HFFc6 (cell line): Measurements from ENCODE around the gene MGAT5. TPM values are rescaled to one million over a fixed set of nuclear protein-coding genes. Genes with fewer than 3 reads are reported as not detected.

ENCODE experiments used
- DNase-seq: peaks from one replicate; pipeline ENCODE4 v3.0.0-alpha.2; 2018
- H3K27ac Mint-ChIP-seq: 2 replicates; pipeline ENCODE4 v1.8.0; 2020; ENCODE audit warnings: mild to moderate bottlenecking, mixed read lengths
- H3K27me3 Mint-ChIP-seq: 2 replicates; pipeline ENCODE4 v1.8.0; 2021; ENCODE audit warnings: mild to moderate bottlenecking, moderate library complexity, mixed read lengths; ENCODE audit not compliant: insufficient read depth
- H3K36me3 Mint-ChIP-seq: 2 replicates; pipeline ENCODE4 v1.8.0; 2021; ENCODE audit warnings: low read depth, mixed read lengths
- H3K4me1 Mint-ChIP-seq: 2 replicates; pipeline ENCODE4 v1.8.0; 2020; ENCODE audit warnings: low read depth, mixed read lengths
- H3K4me3 Mint-ChIP-seq: 2 replicates; pipeline ENCODE4 v1.8.0; 2020; ENCODE audit warnings: mild to moderate bottlenecking, moderate library complexity, mixed read lengths
- H3K9me3 Mint-ChIP-seq: 2 replicates; pipeline ENCODE4 v1.8.0; 2020; ENCODE audit warnings: mild to moderate bottlenecking, mixed read lengths
- total RNA-seq, 6 experiments: library from RNA; stranded (reverse); fragmentation: NEBNext Ultra II Directional; extraction: Animal tissue kit (Norgen Biotek cat#: 25700); gene quantifications; 2 replicates in 1 of 6; 3 replicates in 5 of 6; pipeline ENCODE4 v1.2.3, GENCODE V29; 2021
- TF ChIP-seq, protein P1 (sequence below): fragments of 200-600 bp; sonication (generic); IDR thresholded peaks from 2 replicates; pipeline ENCODE4 v1.5.0; 2021; ENCODE audit warnings: antibody characterized with exemption, mild to moderate bottlenecking

Gene MGAT5
- total RNA-seq, 6 experiments from 2014 or later, result 104 to 129 (median 113) TPM

- H3K27ac Mint-ChIP-seq, result no peak overlapping the region
- H3K4me3 Mint-ChIP-seq, result no peak overlapping the region
- no peaks in the 10 kb centered on the region for H3K9me3 Mint-ChIP-seq
- H3K27me3 Mint-ChIP-seq, result no peaks in the 10 kb centered on the region; the same call in 1 of the 2 replicates
- peaks cover 11% of the 10 kb centered on the region for H3K36me3 Mint-ChIP-seq
- no peak for DNase-seq
- H3K4me1 Mint-ChIP-seq, result peaks cover 31% of the 10 kb centered on the region
- TF ChIP-seq, protein P1, sequence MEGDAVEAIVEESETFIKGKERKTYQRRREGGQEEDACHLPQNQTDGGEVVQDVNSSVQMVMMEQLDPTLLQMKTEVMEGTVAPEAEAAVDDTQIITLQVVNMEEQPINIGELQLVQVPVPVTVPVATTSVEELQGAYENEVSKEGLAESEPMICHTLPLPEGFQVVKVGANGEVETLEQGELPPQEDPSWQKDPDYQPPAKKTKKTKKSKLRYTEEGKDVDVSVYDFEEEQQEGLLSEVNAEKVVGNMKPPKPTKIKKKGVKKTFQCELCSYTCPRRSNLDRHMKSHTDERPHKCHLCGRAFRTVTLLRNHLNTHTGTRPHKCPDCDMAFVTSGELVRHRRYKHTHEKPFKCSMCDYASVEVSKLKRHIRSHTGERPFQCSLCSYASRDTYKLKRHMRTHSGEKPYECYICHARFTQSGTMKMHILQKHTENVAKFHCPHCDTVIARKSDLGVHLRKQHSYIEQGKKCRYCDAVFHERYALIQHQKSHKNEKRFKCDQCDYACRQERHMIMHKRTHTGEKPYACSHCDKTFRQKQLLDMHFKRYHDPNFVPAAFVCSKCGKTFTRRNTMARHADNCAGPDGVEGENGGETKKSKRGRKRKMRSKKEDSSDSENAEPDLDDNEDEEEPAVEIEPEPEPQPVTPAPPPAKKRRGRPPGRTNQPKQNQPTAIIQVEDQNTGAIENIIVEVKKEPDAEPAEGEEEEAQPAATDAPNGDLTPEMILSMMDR, result no peak
These were observed 35.5 kb upstream of the MGAT5 start for GRCh38 chr2:134218414-134218813.

DNA sequence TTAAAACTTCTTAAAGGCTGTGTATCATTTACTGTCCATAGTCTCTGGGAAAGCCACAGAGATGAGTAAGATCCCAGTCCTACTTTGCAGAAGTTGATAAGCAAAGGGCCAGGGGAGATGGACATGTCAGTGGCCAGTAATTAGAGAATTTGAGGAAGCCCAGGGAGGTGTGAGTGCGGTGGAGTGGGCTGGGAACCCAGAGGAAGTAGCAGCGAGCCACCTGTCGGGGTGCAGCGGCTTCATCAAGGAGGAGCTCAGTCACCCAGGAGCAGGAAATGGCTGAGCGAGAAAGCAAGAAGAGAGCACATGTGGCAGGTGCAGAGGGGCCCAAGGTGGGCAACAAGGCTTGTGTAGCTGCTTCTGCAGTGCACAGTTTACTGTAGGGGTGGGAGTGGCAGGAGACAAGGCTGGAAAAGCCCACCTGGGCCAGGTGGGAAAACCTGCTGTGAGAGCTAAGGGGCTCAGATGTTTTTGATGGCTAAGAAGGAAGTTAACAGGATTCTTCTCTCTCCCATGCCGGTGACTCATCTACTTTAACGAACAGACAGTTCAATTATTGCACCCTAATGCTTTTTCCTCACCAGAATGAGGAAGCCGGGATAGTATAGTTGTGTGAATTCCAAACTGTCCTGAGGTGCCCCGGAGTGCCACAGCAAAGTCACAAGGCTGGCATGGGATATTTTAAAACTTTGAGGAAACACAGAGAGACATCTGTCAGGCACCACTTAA, 34.8 kb upstream of the MGAT5 start:
- TF ChIP-seq, protein P1, result no peak
- Mint-ChIP-seq H3K36me3 (peaks cover 11% of the 10 kb centered on the region), H3K4me1 (peaks cover 35% of the 10 kb centered on the region), H3K27ac (peak overlapping the region; percentile 24; the same call in 1 of the 2 replicates), H3K27me3 (no peaks in the 10 kb centered on the region; the same call in 1 of the 2 replicates), H3K9me3 (no peaks in the 10 kb centered on the region), H3K4me3 (no peak overlapping the region)
- DNase-seq, result no peak

- Mint-ChIP-seq H3K36me3 (peaks cover under 1% of the 10 kb centered on the region; the same call in 1 of the 2 replicates), H3K27me3 (no peaks in the 10 kb centered on the region), H3K9me3 (no peaks in the 10 kb centered on the region), H3K27ac (no peak overlapping the region), H3K4me1 (peaks cover 41% of the 10 kb centered on the region), H3K4me3 (no peak overlapping the region)
- TF ChIP-seq, protein P1, result no peak
- no peak for DNase-seq
These were observed 33.4 kb upstream of the MGAT5 start for GRCh38 chr2:134220344-134220974.

GRCh38 chr2:134224005-134224404, 29.9 kb upstream of the MGAT5 start:
- no peak for DNase-seq
- Mint-ChIP-seq H3K27ac (no peak overlapping the region), H3K9me3 (no peaks in the 10 kb centered on the region; the same call in 1 of the 2 replicates)

DNA sequence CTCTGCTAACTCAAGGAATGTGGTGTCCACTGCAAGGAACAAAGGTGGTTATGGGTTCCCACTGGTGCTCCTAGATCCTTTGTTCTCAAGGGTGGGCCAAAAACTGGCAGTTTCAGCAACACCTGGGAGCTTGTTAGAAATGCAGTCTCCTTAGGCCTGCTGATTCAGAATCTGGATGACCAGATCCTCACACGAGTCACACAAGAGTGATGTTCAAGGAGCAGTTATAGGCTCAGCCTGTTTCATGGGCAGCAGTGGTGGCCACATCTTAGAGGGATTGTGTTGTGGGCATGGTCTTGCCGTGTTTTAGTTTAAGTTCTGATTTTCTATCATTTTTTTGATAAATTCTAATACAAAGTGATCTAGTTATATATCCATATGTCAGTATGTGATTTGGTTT, 28.7 kb upstream of the MGAT5 start:
- Mint-ChIP-seq H3K4me3 (no peak overlapping the region), H3K9me3 (no peaks in the 10 kb centered on the region; the same call in 1 of the 2 replicates), H3K36me3 (peaks cover 25% of the 10 kb centered on the region), H3K27ac (no peak overlapping the region), H3K4me1 (peaks cover 42% of the 10 kb centered on the region), H3K27me3 (no peaks in the 10 kb centered on the region)
- TF ChIP-seq, protein P1, result no peak
- DNase-seq, result no peak

More at GRCh38 chr2:134224005-134224404, 29.9 kb upstream of the MGAT5 start:
- peaks cover 41% of the 10 kb centered on the region for H3K4me1 Mint-ChIP-seq
- peaks cover 19% of the 10 kb centered on the region for H3K36me3 Mint-ChIP-seq
- no peaks in the 10 kb centered on the region for H3K27me3 Mint-ChIP-seq
- TF ChIP-seq, protein P1, result no peak
- H3K4me3 Mint-ChIP-seq, result no peak overlapping the region
